Central memory CD4-positive, alpha-beta T cell (primary cell): ENCODE results near the gene ADAMTS20.

Source experiments
- DNase-seq: peaks from one replicate; pipeline ENCODE4 v3.0.0; 2022

The ADAMTS20 gene

DNA sequence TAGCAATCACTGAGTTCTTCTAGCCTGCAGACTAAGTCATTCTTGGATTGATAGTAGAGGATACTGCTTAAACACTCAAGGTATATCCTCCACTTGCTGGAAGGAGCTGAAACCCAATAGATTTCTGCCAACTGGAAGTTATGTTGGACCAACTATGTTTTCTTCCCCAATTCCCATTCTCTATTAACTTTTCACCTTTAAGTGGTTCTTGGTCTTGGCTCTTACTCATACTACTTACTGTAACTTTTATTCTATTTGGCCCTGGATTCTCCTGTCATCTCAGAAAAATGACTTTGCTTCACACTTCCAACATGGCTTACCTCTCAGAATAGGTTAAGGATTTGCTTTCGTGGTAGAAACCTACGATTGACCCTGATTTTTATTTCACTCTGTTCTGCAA lies 244.9 kb downstream of the ADAMTS20 start:
- no peak for DNase-seq

DNA sequence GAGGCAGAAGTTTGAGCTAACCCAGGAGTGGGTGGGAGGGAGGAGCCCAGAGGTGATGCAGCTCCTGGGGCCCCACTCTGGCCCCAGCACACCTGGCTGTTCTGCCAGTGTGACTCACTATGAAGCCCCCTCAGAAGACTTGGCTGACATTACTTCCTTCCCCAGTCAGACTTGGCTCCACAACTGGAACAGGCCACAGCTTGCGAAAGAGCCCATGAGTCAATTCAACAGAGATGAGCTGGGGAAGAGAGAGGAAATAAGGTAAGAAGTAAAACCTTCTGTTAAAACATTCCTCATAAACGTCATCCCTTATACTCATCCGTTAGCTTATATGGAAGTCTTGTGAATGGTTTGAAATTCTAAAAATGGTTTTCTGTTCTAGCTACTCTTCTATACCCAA lies 245.9 kb downstream of the ADAMTS20 start:
- no peak for DNase-seq

DNA sequence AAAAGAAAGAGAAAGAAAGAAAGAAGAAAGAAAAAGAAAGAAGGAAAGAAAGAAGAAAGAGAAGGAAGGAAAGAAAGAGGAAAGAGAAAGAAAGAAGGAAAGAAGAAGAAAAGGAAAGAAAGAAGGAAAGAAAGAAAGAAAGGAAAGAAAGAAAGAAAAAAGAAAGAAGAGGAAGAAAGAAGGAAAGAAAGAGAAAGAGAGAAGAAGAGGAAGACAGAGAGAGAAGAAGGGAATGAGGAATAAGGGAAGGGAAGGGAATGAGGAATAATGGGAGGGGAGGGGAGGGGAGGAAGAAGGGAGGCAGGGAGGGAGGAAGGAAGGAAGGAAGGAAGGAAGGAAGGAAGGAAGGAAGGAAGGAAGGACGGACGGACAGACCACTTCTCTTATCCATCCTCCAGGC lies 246.9 kb downstream of the ADAMTS20 start:
- no peak for DNase-seq
